ENCODE data around the gene MOK. TPM values are rescaled to one million over a fixed set of nuclear protein-coding genes. Genes with fewer than 3 reads are reported as not detected.

Gene MOK
- total RNA-seq, 2 experiments from 2014 or later, result 2.3 to 2.5 TPM

GRCh38 chr14:102351023-102351422 lies 46.1 kb upstream of the MOK start:
- H3K27ac Mint-ChIP-seq, result no peak overlapping the region
- POLR2A ChIA-PET, result interaction anchor here (1.3 kb wide), 1 partner anchor 33 kb away, joined by 5 read pairs; no protein-coding TSS in a partner anchor

DNA sequence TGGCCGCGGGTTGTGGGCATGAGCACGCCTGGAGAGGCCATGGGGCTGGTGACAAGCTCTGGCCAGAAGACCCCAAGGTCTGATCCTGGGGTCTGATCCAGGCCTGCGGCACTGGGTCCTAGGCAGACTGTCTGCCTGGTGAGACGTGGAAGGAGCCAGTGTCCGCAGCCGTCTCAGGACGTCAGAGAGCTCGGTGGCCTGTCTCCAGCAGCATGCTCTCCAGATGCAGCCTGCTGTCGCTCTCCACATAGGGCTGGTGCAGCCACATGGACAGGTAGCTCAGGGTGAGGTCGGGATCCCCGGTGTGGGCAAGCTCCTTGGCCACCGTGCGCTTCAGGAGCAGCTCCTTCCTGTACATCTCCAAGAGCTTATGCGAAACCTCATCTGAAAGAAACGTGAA lies 43.4 kb upstream of the MOK start:
- ChIA-PET POLR2A (no interaction called here), CTCF (no interaction called here)
- Histone ChIP-seq H3K9me3 (ENCODE audit: control insufficient read depth in 1 of 2, insufficient read depth in 1 of 2, low read length in 2 of 2) (no peaks in the 10 kb centered on the region), H3K4me1 (ENCODE audit: insufficient read depth, low read length) (no peaks in the 10 kb centered on the region), H3K4me3 (ENCODE audit: low read length) (no peak overlapping the region), H3K27me3 (ENCODE audit: control insufficient read depth in 1 of 2, insufficient read depth in 2 of 2, low read length in 2 of 2) (no peaks in the 10 kb centered on the region), H3K36me3 (ENCODE audit: insufficient read depth, low read length) (peaks cover 81% of the 10 kb centered on the region), H3K27ac (ENCODE audit: low read depth in 1 of 2, low read length in 2 of 2) (no peak overlapping the region)
- TF ChIP-seq, protein P1, sequence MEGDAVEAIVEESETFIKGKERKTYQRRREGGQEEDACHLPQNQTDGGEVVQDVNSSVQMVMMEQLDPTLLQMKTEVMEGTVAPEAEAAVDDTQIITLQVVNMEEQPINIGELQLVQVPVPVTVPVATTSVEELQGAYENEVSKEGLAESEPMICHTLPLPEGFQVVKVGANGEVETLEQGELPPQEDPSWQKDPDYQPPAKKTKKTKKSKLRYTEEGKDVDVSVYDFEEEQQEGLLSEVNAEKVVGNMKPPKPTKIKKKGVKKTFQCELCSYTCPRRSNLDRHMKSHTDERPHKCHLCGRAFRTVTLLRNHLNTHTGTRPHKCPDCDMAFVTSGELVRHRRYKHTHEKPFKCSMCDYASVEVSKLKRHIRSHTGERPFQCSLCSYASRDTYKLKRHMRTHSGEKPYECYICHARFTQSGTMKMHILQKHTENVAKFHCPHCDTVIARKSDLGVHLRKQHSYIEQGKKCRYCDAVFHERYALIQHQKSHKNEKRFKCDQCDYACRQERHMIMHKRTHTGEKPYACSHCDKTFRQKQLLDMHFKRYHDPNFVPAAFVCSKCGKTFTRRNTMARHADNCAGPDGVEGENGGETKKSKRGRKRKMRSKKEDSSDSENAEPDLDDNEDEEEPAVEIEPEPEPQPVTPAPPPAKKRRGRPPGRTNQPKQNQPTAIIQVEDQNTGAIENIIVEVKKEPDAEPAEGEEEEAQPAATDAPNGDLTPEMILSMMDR (IDR thresholded peaks at IDR 0.05), result no peak
- Mint-ChIP-seq H3K27ac (no peak overlapping the region), H3K27me3 (no peaks in the 10 kb centered on the region), H3K36me3 (ENCODE audit: low read depth) (peaks cover 79% of the 10 kb centered on the region), H3K4me1 (ENCODE audit: low read depth) (no peaks in the 10 kb centered on the region), H3K9me3 (no peaks in the 10 kb centered on the region), H3K4me3 (no peak overlapping the region)
- intact Hi-C loops (cut with DNase I, micrococcal nuclease), result no loop called here
- no peak for ATAC-seq (ENCODE audit: poor library complexity)
- DNase-seq, result no peak

More at GRCh38 chr14:102351023-102351422, 46.1 kb upstream of the MOK start:
- DNase-seq (no peak), ATAC-seq (ENCODE audit: poor library complexity) (no peak)
- no peaks in the 10 kb centered on the region for H3K4me1 Mint-ChIP-seq (ENCODE audit: low read depth)
- intact Hi-C loops (cut with DNase I, micrococcal nuclease), result no loop called here
- CTCF ChIA-PET, result no interaction called here
- Histone ChIP-seq H3K9me3 (ENCODE audit: control insufficient read depth in 1 of 2, insufficient read depth in 1 of 2, low read length in 2 of 2) (no peaks in the 10 kb centered on the region), H3K4me3 (ENCODE audit: low read length) (no peak overlapping the region), H3K4me1 (ENCODE audit: insufficient read depth, low read length) (no peaks in the 10 kb centered on the region), H3K36me3 (ENCODE audit: insufficient read depth, low read length) (peaks cover 84% of the 10 kb centered on the region), H3K27me3 (ENCODE audit: control insufficient read depth in 1 of 2, insufficient read depth in 2 of 2, low read length in 2 of 2) (no peaks in the 10 kb centered on the region), H3K27ac (ENCODE audit: low read depth in 1 of 2, low read length in 2 of 2) (no peak overlapping the region)
- TF ChIP-seq, protein P1 (IDR thresholded peaks at IDR 0.05), result no peak
- H3K27me3 Mint-ChIP-seq, result no peaks in the 10 kb centered on the region
- peaks cover 79% of the 10 kb centered on the region for H3K36me3 Mint-ChIP-seq (ENCODE audit: low read depth)
- no peaks in the 10 kb centered on the region for H3K9me3 Mint-ChIP-seq
- no peak overlapping the region for H3K4me3 Mint-ChIP-seq

GRCh38 chr14:102346645-102347044 lies 41.7 kb upstream of the MOK start:
- ATAC-seq (ENCODE audit: poor library complexity), result no peak
- H3K4me3 ChIP-seq (ENCODE audit: low read length), result no peak overlapping the region

More at GRCh38 chr14:102346645-102347044, 41.7 kb upstream of the MOK start:
- Mint-ChIP-seq H3K4me1 (ENCODE audit: low read depth) (no peaks in the 10 kb centered on the region), H3K27me3 (no peaks in the 10 kb centered on the region), H3K27ac (no peak overlapping the region), H3K4me3 (no peak overlapping the region), H3K36me3 (ENCODE audit: low read depth) (peaks cover 77% of the 10 kb centered on the region), H3K9me3 (no peaks in the 10 kb centered on the region)
- no peak for DNase-seq
- TF ChIP-seq, protein P1 (IDR thresholded peaks at IDR 0.05), result no peak
- intact Hi-C loops (cut with DNase I, micrococcal nuclease), result no loop called here
- no peaks in the 10 kb centered on the region for H3K9me3 ChIP-seq (ENCODE audit: control insufficient read depth in 1 of 2, insufficient read depth in 1 of 2, low read length in 2 of 2)
- no peaks in the 10 kb centered on the region for H3K4me1 ChIP-seq (ENCODE audit: insufficient read depth, low read length)
- ChIA-PET CTCF (no interaction called here), POLR2A (no interaction called here)
- H3K36me3 ChIP-seq (ENCODE audit: insufficient read depth, low read length), result peaks cover 79% of the 10 kb centered on the region
- H3K27me3 ChIP-seq (ENCODE audit: control insufficient read depth in 1 of 2, insufficient read depth in 2 of 2, low read length in 2 of 2), result no peaks in the 10 kb centered on the region
- no peak overlapping the region for H3K27ac ChIP-seq (ENCODE audit: low read depth in 1 of 2, low read length in 2 of 2)
